ENCODE measurements around the gene GJA4.

DNA sequence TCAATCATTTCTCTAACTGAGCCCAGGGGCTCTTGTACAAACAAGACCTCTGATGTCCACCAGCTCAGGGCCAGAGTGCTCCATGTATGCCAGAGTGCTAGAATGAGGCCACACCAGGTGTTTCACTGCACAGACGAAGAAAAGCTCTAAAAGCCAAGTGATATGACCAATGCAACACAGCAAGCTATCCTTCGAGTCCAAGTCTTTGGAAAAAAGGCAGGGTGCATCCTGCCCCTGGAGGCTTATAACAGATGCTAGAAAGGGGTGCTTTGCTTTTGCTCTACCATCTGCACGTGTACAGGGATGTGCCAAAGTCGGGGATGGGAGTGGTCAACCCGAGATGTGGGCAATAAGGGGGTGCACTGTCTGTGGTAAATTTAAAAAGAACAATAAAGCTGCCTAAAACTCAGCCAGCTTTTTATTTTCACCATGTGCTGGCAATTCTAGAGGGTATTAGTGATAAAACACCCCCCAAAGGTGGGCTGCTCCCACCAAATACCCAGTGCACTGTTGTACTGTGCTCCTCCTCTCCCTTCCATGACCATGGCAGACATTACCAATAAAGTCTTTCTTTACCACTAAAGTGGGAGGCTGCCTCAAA is 34.6 kb downstream of the GJA4 start:
- no peak for TF ChIP-seq POLR2A (IDR thresholded peaks at IDR 0.05)
- TF ChIP-seq, protein P1, sequence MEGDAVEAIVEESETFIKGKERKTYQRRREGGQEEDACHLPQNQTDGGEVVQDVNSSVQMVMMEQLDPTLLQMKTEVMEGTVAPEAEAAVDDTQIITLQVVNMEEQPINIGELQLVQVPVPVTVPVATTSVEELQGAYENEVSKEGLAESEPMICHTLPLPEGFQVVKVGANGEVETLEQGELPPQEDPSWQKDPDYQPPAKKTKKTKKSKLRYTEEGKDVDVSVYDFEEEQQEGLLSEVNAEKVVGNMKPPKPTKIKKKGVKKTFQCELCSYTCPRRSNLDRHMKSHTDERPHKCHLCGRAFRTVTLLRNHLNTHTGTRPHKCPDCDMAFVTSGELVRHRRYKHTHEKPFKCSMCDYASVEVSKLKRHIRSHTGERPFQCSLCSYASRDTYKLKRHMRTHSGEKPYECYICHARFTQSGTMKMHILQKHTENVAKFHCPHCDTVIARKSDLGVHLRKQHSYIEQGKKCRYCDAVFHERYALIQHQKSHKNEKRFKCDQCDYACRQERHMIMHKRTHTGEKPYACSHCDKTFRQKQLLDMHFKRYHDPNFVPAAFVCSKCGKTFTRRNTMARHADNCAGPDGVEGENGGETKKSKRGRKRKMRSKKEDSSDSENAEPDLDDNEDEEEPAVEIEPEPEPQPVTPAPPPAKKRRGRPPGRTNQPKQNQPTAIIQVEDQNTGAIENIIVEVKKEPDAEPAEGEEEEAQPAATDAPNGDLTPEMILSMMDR (IDR thresholded peaks at IDR 0.05) = no peak
- TF ChIP-seq POLR2AphosphoS5 (IDR thresholded peaks at IDR 0.05) = no peak

Data from upper lobe of left lung (tissue), 4 donors.